ENCODE data around the gene INPP4B.
"Not testable (repeated sequence)": the region's sequence is repeated elsewhere in the genome, so short reads cannot be mapped to it uniquely, and the experiment has no call there.

The INPP4B gene

DNA sequence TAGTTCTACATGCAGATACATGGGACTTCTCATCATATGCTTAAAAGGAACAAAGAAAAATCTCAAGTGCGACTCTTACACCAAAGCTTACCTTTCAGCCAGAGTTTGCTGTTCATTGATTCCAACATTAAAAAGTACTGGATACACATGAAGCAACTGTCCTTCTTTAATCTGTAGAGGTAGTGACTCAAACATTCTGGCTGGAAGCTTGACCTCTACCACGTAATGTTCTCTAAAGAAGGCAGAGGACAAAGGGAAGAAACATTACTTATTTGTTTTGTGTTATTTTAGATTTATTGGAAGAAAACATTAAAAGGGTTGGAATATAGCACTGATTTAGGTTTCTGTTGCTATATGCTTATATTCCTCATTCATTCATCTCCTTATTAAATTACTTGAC lies 733.6 kb downstream of the INPP4B start:
- no peak for DNase-seq

DNA sequence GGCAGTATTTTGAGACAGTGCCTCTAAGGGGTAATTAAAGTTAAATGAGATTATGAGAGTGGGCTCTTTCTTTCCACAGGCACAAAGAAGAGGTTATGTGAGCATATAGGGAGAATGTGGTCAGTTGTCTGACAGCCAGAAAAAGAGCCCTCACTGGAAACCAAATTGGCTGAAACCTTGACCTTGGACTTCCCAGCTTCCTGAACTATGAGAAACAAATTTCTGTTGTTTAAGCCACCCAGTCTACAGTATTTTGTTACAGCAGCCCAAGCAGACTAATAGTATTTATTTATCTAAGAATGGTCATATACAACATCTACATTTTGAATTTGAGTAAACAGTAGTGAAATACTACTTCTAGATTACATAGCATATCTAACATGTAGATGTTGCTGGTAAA lies 736.0 kb downstream of the INPP4B start:
- DNase-seq, result no peak

DNA sequence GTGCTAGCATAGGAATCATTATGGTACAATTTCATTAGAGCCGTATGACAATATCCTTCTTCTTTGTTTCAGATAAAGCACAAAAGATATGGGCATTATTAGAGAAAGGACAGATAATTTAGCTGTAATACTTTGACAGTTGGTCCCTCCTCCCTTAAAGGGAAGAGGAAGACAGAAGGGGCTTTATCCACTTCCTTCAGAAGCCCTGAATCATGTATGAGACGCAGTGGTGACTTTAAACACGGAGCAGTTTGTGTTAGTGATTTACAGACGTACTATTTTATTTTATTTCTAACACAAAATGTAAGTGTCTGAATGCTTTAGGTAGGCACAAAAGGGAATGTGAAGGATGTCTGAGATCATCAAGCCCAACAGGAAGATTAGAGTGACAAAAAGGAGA lies 742.1 kb downstream of the INPP4B start:
- DNase-seq, result no peak

DNA sequence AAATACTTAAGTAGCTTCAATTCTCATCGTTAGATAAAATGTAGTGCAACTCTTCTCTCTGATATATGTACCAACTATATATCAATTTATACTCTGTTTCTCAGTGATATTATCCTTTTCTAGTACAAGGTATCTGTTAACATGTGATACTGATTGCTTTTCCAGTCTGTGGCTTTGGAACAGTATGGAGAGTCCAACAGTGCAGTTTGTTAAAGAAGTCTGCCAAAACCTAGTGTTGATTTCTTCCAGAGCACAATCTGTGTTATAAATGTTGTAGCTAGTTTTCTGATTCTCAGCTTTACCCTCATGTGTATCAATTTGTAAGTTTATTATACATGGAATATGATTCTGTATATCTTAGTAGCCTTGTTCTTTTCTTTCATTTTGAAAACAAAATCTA lies 744.7 kb downstream of the INPP4B start:
- DNase-seq, result no peak

DNA sequence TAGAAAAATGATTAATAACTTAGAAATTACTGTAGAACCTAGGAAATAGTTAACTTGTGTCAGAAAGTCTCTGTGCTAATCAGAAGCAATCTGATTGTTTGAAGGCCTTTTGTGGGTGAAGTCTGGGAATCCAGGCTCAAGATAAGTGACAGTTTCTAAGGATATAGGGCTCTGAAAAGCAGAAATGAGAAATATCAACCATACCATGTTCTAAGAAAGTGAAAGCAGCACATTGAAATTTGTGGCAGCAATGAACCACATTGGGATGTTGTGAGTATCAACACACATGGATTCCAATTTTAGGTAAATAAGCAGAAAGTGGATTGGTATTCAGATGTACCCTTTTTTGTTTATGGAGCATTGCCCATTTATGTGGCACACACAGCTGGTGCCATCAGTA lies 745.2 kb downstream of the INPP4B start:
- no peak for DNase-seq

DNA sequence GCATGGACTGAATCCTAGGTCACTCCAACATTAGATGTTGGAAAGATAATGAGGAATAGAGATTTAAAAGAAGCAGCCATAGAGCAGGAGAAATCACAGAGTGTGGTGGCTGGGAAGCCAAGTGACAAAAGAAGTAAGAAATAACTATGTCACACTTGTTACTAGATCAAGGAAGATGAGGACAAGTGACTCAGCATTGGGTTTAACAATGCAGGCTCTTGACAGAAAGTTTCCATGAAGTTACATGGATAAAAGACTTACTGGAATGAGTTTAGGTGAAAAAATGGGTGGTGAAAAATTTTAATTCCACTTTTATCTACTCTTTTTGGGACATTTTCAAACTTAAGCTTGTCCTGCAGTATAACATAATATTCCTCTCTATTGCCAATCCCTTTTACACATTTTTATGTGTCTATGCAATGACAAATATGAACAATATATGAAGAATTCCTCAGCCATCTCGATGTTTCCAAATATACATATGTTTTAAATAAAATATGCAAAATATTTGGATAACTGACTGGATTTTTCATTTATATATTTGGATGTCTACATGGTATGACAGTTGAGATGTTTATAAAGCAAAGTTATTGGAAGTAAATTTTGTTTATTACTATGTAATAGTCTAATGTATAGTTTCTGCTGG lies 747.1 kb downstream of the INPP4B start:
- no peak for DNase-seq

DNA sequence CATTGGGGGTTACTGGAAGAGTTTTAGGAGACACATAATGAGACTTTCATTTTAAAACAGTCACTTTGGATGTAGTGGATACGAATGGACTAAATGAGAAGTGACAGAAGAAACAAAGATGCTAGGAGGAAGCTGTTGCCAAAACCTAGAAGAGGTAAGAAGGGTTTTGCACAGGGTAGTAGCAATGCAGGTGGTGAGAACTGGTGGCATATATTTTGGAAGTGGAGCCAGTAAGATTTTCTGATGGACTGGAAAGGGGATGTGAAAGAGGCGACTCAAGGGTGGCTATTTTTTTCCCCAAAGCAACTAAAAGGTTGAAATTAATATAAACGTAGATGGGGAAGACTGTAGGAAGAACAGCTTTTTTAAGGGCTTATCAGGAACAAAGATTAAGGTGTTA lies 747.7 kb downstream of the INPP4B start:
- DNase-seq, result no peak

DNA sequence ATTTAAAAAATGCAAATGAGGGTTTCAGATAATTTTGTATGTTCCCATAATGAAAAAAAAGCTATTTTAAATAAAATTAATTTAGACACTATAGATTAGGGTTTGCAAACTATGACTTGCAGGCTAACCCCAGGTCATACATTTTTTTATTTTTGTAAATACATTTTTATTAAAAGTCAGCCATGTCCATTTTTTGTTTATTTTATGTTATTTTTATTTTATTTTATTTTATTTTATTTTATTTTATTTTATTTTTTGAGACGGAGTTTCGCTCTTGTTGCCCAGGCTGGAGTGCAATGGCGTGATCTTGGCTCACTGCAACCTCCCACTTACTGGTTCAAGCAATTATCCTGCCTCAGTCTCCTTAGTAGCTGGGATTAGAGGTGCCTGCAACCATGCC lies 749.1 kb downstream of the INPP4B start:
- no peak for DNase-seq

DNA sequence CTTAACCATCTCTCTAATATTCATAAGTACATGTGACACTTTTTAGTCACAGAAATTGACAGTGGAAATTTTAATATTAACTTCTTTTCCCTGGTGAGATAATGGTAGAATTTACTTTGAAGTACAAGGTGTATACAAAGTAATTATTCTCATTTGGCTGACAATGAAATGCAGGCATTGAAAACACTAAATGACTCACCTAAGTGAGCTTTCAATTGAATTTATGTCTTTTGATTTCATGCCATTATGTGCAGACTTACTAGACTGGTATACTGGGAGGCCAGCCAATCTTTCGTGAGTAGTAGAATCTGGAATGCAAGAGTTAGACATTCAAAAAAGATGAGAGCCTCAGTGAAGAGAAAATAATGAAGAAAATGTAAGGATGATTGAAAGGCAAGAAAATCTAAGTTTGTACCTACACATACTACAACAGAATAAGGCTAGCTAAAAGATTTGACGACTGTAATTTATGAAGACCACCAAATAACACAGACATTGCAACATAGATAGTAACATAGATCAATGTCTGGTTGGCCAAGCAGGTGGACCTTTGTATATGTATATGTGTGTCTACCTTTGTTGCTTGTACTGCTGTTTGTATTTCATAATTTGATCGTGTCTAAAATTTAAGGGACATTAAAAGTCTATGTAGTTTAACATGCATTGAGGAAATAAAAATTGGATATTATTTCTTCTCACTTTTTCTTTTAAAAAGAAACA lies 750.1 kb downstream of the INPP4B start:
- DNase-seq, result no peak

DNA sequence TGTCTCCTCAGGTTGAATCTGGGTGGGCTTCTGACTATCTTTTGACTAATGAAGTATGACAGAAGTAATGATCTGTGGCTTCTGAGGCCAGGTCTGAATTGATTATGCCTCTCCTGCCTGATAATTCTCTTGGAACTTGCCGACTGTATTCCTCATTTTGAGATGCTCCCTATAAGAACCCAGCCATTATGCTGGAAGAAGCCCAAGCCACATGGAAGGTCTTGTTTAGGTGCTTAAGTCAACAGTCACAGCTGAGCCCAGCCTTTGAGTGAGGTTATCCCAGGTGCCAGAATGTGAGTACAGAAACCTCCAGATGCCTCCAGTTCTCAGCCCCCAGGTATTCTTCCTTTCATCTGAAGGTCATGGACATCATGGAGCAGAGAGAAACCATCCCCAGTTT lies 753.2 kb downstream of the INPP4B start:
- no peak for DNase-seq

DNA sequence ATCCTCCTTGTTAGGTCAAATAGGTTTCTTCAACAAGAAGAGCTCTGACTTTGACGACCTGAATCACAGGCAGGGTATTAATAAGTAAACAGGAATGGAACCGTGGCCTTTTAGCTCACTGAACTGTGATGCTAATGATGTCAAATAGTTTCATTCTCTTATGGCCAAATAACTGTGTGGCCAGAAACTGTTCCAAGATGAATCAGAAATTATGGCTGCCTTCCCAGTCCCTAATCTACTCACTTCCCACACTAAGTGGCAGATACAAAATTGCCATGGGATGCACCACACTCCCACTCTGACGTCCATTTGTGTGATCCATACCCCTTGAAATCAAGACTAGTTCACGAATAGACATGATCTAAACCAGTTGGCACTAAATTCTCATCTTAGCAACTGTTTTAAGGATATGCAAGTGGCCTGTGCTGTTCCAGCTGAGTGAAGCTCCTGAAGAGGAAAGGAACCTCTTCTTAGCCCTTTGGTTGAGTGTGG lies 754.4 kb downstream of the INPP4B start:
- no peak for DNase-seq

DNA sequence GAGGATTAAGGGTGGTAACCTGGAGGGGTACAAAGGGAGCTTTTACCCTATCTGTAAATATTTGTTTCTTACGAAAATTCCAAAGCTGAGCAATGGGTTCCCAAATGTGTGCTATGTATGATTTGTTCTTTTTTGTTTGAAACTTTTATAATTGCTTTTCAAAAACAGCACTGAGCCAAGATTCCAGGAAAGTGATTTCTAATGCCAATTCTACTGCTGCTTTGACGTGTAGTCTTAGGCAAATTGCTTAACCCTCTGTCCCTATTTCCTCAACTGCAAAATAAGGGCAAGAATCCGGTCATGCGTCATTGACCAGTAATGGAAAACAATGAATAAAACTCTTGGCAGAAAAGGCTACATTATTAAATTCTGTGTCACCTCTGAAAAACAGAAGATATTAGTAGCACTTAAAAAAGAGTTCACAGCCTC lies 755.0 kb downstream of the INPP4B start:
- peak; percentile 3 for DNase-seq

DNA sequence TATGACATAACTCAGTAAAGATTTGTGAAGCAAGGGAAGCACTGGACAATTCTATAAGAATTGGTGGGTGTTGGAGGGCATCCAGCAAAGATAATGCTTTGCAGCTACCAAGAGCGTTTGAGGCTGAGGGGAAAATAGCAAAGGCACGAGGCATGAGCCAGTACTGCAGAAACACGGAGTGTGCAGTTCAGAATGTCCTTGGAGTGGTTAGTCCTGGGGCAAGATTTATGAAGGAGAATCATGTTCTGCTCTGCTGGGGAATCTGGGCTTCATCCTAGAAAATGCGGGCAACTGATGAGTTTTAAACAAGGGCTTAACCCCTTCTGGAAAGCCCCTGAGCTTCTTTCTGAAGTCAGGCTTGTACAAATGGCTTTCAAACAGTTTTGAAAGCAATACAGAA lies 757.2 kb downstream of the INPP4B start:
- DNase-seq, result no peak

DNA sequence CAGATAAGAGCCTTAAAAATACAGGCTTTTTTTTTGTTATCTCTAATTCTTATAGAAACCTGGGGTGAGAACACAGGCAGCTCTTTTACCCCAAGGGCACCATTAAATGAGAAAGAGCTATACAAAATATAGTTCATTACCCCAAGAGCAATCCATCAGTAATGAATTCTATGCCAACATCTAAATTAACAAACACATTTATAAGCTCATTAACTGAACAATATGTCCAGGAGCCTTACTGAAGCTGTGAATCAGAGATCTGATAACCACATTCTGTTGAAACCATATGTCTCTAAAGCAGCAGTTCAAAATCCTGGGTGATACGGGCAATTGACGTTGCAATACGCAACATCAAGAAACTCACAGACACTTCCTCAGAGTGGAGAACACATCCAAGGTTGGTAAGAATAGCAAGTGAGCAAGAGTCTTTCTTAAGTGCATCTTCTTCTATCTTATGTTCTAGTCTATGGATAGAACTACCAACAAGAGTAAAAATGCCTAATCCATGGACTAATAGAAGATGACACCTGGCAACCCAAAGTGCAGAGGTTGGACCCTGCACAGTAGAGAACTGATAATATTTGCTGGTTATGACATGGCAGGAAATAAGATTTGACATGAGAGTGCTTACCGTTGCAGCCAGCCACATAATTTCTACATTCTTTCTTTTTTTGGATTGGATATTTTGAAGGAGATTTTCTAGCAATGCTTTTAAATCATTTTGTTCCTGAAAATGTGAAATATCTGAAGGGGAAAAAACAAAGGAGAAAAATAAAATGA lies 760.4 kb downstream of the INPP4B start:
- DNase-seq, result no peak

DNA sequence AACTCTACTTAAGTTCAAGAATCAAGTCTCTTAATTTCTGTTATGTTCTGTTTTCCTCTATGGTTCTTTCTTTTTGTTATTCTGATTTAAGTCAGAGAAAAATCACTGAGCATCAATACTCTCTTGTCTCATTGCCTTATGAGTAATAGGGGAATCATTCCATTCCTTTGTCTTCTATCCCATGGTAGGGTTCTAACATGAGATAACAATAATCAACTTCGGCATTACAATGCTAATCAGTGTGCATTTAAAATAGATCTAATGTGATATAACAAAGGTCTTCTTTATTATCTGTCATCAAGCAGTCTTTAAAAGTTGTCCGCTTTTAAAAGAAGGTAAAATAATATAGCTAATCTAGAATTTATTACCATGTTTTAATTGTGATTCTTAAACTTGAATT lies 762.8 kb downstream of the INPP4B start:
- DNase-seq, result no peak

DNA sequence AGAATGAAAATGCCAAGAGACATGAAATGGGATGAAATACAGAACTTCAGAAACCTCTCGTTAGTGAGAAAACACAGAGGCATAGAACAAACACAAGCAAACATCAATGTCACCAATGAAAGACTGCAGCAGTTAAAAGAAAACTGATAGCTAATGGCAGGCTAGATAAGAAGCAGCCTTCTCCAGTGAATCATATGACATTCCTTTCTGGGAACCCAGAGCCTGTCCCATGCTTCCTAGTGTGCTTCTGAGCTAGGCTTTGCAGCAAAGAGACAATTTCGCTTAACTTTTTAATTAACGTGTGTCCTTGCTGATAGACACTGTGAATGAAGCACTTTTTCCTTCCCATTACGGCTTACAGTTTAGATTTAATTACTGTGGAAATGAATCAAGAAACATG lies 765.1 kb downstream of the INPP4B start:
- no peak for DNase-seq

DNA sequence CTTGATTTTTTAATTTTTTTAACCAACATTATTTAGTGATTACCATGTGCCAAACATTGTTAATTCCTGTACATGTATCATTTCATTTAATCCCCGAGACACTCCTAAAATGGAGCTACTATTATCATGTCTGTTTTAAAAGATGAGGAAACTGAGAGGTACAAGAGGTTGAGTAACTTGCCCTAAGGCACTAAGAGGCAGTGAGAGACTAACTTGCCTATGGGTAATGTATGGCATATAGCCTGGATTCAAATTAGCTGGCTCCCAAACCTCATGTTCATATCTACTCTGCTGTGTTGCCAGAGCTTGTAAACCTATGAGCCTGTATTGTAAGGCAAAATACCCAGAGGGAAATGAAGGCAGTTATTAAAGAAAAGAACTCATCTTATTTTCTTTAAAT lies 766.1 kb downstream of the INPP4B start:
- DNase-seq, result no peak

DNA sequence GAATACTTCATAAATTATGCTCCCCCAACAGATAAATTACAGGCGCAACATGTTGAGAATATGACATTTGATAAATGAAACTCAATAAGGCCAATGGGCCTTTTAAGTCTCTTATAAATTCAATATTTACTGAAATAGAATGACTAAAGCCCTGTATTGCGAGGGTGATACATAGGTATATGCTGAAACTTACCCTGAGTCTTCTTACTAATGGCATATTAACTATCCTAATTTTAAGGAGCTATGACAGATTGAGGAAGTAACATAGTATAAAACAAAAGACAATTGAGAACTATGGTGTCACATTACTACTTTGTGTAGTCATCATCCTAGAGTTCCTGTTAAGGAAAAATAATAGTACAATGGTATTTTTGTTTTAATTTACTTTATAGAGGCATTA lies 769.1 kb downstream of the INPP4B start:
- no peak for DNase-seq

DNA sequence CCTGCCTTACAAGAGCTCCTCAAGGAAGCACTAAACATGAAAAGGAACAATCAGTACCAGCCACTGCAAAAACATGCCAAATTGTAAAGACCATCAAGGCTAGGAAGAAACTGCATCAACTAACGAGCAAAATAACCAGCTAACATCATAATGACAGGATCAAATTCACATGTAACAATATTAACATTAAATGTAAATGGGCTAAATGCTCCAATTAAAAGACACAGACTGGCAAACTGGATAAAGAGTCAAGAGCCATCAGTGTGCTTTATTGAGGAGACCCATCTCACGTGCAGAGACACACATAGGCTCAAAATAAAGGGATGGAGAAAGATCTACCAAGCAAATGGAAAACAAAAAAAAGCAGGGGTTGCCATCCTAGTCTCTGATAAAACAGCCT lies 777.8 kb downstream of the INPP4B start:
- not testable (repeated sequence) for DNase-seq

DNA sequence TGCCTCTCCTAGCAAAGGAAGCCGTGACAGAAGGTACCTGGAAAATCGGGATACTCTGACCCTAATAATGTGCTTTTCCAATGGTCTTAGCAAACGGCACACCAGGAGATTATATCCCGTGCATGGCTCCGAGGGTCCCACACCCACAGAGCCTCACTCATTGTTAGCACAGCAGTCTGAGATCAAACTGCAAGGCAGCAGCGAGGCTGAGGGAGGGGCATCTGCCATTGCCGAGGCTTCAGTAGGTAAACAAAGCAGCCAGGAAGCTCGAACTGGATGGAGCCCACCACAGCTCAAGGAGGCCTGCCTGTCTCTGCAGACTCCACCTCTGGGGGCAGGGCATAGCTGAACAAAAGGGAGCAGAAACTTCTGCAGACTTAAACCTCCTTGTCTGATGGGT lies 779.5 kb downstream of the INPP4B start:
- DNase-seq, result not testable (repeated sequence)

DNA sequence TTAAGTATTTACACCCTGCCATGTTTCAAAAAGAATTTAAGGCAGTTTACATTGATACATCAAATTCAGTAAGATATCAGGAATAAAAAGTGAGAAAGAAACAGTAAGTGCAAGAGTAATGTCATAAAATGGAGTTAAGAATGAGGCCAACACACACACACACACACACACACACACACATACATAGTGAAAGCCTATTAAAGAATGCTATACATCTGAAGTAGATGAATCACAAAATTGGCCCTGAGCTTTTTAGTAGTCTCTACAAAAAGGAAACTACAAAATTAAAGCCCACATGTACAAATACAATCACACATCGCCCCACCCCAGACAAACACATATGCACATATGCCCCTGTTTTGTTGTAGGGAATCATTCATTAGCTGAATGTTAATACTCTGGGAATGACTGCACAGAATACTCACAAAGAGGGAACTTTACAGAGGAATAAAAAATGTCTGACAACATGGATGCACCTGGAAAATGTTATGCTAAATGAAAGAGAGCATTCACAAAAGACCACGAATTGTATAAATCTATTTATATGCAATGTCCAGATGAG lies 780.9 kb downstream of the INPP4B start:
- DNase-seq, result no peak

DNA sequence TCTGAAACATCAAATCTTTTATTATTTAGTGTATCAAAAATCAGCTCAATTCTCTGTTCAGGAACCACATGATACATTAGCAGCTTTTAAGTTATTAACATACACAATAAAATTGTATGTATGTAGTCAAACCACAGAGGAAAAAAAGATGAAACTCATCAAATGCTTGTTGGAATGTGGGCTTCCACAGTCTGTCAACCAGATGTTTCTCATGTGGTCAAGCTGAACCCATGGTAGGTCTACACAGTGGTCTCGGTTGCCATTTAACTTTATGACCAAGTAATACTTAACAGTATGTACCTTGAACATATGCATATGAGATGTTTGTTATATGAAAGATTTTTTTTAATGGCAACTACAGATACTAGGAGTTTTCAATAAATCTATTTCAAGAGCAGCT lies 781.9 kb downstream of the INPP4B start:
- DNase-seq, result no peak

DNA sequence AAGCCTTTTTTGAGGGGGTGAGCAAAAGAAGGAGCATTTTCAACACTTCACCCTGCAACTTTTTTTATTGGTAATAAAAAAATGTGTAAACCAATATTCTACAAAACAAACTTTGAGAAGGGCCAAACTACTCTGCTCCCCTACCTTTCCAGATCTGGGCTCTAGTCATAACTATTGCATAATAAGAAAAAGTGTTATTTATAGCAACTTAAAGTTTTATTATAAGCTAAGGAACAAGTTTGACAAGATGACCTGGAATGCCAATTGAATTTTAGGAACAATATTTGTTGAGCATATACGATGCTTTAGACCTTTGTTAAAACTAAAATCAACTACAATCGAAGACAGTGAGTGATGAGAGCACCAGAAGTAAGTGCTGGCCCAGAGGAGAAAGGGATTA lies 800.1 kb downstream of the INPP4B start:
- DNase-seq, result no peak

DNA sequence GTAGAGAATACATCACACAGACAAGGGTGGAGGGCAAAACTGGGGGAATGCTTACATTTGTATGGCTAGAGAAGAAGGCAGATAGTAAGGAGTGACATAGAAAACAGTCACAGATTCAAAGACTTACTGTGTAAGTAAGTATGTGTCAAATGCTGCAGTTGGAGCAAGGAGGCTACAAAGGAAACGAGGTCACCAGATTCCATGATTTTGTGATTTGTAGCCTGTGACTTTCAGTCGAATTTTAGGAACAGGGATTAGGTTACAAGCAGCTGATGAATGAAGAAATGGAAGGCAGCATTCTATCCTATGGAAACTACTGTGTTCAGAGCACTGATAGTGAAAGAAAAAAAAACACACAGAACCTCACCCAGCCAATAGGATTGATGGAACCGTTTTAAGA lies 801.8 kb downstream of the INPP4B start:
- DNase-seq, result no peak
